Mesenchymal stem cell (in vitro differentiated cells and primary cell): ENCODE results near the gene IFITM1.
"Not testable (repeated sequence)": the region's sequence is repeated elsewhere in the genome, so short reads cannot be mapped to it uniquely, and the experiment has no call there.

Experiments
- DNase-seq: peaks from one replicate; pipeline ENCODE4 v3.0.0-alpha.2; 2013
- H2AFZ ChIP-seq: one replicate; pipeline ENCODE4 v1.6.1; 2013; ENCODE audit warnings: low read depth, mild to moderate bottlenecking, control low read depth, inconsistent platforms, low read length, moderate library complexity
- H2AK5ac ChIP-seq: 2 replicates; pipeline ENCODE4 v1.6.1; 2013; ENCODE audit warnings: low read length, moderate library complexity, mild to moderate bottlenecking, inconsistent platforms; ENCODE audit not compliant: severe bottlenecking
- H2BK120ac ChIP-seq: one replicate; pipeline ENCODE4 v1.6.1; 2013; ENCODE audit warnings: low read depth, mild to moderate bottlenecking, inconsistent platforms, low read length, moderate library complexity
- H2BK12ac ChIP-seq, 2 experiments: one replicate each; pipeline ENCODE4 v1.6.1; 2013; ENCODE audit warnings: inconsistent platforms in 2 of 2, low read length in 2 of 2, mild to moderate bottlenecking in 2 of 2, moderate library complexity in 2 of 2, control low read depth in 1 of 2
- H2BK15ac ChIP-seq: one replicate; pipeline ENCODE4 v1.6.1; 2013; ENCODE audit warnings: mild to moderate bottlenecking, low read depth, inconsistent platforms; ENCODE audit not compliant: poor library complexity, severe bottlenecking
- H2BK5ac ChIP-seq: 2 replicates; pipeline ENCODE4 v1.6.1; 2013; ENCODE audit warnings: low read depth, mild to moderate bottlenecking, low read length, control low read depth, inconsistent platforms; ENCODE audit not compliant: poor library complexity, severe bottlenecking
- H3K14ac ChIP-seq, 2 experiments: one replicate each; pipeline ENCODE4 v1.6.1; 2013; ENCODE audit warnings: inconsistent platforms in 2 of 2, low read length in 2 of 2, control low read depth in 1 of 2, mild to moderate bottlenecking in 1 of 2, moderate library complexity in 1 of 2
- H3K18ac ChIP-seq, 2 experiments: one replicate each; pipeline ENCODE4 v1.6.1; 2013; ENCODE audit warnings: inconsistent platforms in 2 of 2, low read length in 2 of 2, control low read depth in 1 of 2, low read depth in 1 of 2, mild to moderate bottlenecking in 1 of 2
- H3K23ac ChIP-seq, 2 experiments: one replicate each; pipeline ENCODE4 v1.6.1; 2013; ENCODE audit warnings: inconsistent platforms in 2 of 2, low read length in 2 of 2, mild to moderate bottlenecking in 2 of 2, moderate library complexity in 2 of 2, control low read depth in 1 of 2
- H3K27ac ChIP-seq: 2 replicates; pipeline ENCODE4 v1.5.1; 2013; ENCODE audit warnings: mild to moderate bottlenecking, moderate library complexity, low read length, control low read depth, inconsistent platforms; ENCODE audit not compliant: poor library complexity, severe bottlenecking
- H3K27me3 ChIP-seq, 2 experiments: 2 replicates each; pipeline versions ENCODE4 v1.6.1 to v1.7.0; 2013; ENCODE audit warnings: low read length in 2 of 2, mild to moderate bottlenecking in 2 of 2, moderate library complexity in 2 of 2, control low read depth in 1 of 2, inconsistent platforms in 1 of 2; ENCODE audit not compliant: control insufficient read depth in 1 of 2, insufficient read depth in 1 of 2
- H3K36me3 ChIP-seq, 2 experiments: 2 replicates each; pipeline versions ENCODE4 v1.6.1 to v1.7.0; 2013; ENCODE audit warnings: low read length in 2 of 2, control low read depth in 1 of 2, inconsistent platforms in 1 of 2, low read depth in 1 of 2, mild to moderate bottlenecking in 1 of 2; ENCODE audit not compliant: insufficient read depth in 2 of 2, control insufficient read depth in 1 of 2
- H3K4ac ChIP-seq, 2 experiments: one replicate each; pipeline ENCODE4 v1.6.1; 2013; ENCODE audit warnings: inconsistent platforms in 2 of 2, low read length in 2 of 2, mild to moderate bottlenecking in 2 of 2, moderate library complexity in 2 of 2, control low read depth in 1 of 2, low read depth in 1 of 2
- H3K4me1 ChIP-seq: 2 replicates; pipeline ENCODE4 v1.6.1; 2013; ENCODE audit warnings: low read depth, low read length, control low read depth; ENCODE audit not compliant: control insufficient read depth, insufficient read depth
- H3K4me2 ChIP-seq: 2 replicates; pipeline ENCODE4 v1.6.1; 2013; ENCODE audit warnings: low read length, mild to moderate bottlenecking, inconsistent platforms; ENCODE audit not compliant: poor library complexity, severe bottlenecking
- H3K4me3 ChIP-seq, 2 experiments: 2 replicates each; pipeline versions ENCODE4 v1.5.1 to v1.7.0; 2013; ENCODE audit warnings: low read length in 2 of 2, mild to moderate bottlenecking in 2 of 2, control low read depth in 1 of 2, low read depth in 1 of 2; ENCODE audit not compliant: insufficient read depth in 1 of 2
- H3K79me1 ChIP-seq: replicated peaks from 2 replicates; pipeline ENCODE4 v1.6.1; 2013; ENCODE audit warnings: mild to moderate bottlenecking, control low read depth, low read length, inconsistent platforms; ENCODE audit not compliant: poor library complexity, severe bottlenecking
- H3K9ac ChIP-seq: 2 replicates; pipeline ENCODE4 v1.7.0; 2013; ENCODE audit warnings: mild to moderate bottlenecking, low read length, moderate library complexity
- H3K9me3 ChIP-seq: 2 replicates; pipeline ENCODE4 v1.7.0; 2013; ENCODE audit warnings: mild to moderate bottlenecking, low read length; ENCODE audit not compliant: control insufficient read depth
- H4K8ac ChIP-seq: one replicate; pipeline ENCODE4 v1.6.1; 2013; ENCODE audit warnings: inconsistent platforms, mild to moderate bottlenecking, low read length, moderate library complexity
- H4K91ac ChIP-seq: one replicate; pipeline ENCODE4 v1.6.1; 2013; ENCODE audit warnings: mild to moderate bottlenecking, low read length, inconsistent platforms
- WGBS: methylation state at CpG from one replicate; pipeline ENCODE4 v1.1.7; 2013; ENCODE audit warnings: mixed read lengths; 5-methylcytosine and 5-hydroxymethylcytosine counted together

The IFITM1 gene

DNA sequence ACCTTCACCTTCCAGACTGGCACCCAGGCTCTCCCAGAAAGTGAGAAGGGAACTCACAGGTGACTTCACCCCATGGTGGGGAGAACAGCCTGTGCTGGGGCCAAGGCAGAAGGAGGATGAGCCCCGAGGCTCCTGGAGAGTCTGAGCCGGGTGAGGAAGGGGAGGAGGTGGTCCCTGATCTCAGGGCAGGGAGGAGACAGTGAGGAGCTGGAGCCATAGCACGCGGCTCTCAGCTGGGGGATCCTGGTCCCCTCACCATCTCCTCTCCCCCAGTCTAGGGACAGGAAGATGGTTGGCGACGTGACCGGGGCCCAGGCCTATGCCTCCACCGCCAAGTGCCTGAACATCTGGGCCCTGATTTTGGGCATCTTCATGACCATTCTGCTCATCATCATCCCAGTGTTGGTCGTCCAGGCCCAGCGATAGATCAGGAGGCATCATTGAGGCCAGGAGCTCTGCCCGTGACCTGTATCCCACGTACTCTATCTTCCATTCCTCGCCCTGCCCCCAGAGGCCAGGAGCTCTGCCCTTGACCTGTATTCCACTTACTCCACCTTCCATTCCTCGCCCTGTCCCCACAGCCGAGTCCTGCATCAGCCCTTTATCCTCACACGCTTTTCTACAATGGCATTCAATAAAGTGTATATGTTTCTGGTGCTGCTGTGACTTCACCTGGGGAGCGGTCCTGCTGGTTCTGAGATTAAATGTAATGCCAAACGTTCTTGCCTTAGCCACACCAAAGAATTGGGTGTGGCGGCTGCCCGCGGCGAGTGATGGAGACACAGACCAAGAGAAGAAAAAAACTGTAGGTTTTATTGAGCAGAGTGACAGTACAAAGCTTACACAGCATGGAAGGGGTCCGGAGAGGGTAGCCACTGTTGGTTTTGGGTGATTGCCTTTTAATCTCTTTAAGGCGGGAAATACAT, 4.8 kb upstream of the IFITM1 start:
- not testable (repeated sequence) for H3K79me1 ChIP-seq, H3K36me3 ChIP-seq, DNase-seq, H2BK15ac ChIP-seq, H3K9me3 ChIP-seq, H4K8ac ChIP-seq, H2AFZ ChIP-seq, H3K27me3 ChIP-seq, H2BK5ac ChIP-seq, H3K27ac ChIP-seq
- 67% methylated on average over 17 of the region's 24 CpGs for WGBS
- peak overlapping the region in 1 of 2 experiments; percentile 85 for H3K18ac ChIP-seq
- peak overlapping the region; percentile 15 for H2BK120ac ChIP-seq
- H3K23ac ChIP-seq = peak overlapping the region in 1 of 2 experiments; percentile 91
- peak overlapping the region in 1 of 2 experiments; percentile 97 for H3K14ac ChIP-seq
- peak overlapping the region in 1 of 2 experiments; percentile 89 for H2BK12ac ChIP-seq
- H3K4me1 ChIP-seq = peaks cover 29% of the 10 kb centered on the region
- H3K4ac ChIP-seq = peak overlapping the region; percentile 24 to 99
- peak overlapping the region; percentile 15 for H4K91ac ChIP-seq
- H3K4me3 ChIP-seq = peak overlapping the region in 1 of 2 experiments; percentile 94
- peak overlapping the region; percentile 27 for H2AK5ac ChIP-seq
- H3K9ac ChIP-seq = peak overlapping the region; percentile 84
- H3K4me2 ChIP-seq = peak overlapping the region; percentile 17

- Histone ChIP-seq H3K18ac (peak overlapping the region; percentile 8 to 93), H3K4me1 (peaks cover 35% of the 10 kb centered on the region), H3K4me3 (peak overlapping the region in 1 of 2 experiments; percentile 94), H3K9ac (peak overlapping the region; percentile 84), H3K14ac (peak overlapping the region in 1 of 2 experiments; percentile 26), H3K23ac (peak overlapping the region in 1 of 2 experiments; percentile 34), H2BK12ac (peak overlapping the region in 1 of 2 experiments; percentile 15), H3K27ac (peak overlapping the region; percentile 16), H3K4me2 (peak overlapping the region; percentile 15)
- DNase-seq = peak; percentile 31
- H2AK5ac ChIP-seq, H3K36me3 ChIP-seq, H2AFZ ChIP-seq, H3K79me1 ChIP-seq, H4K8ac ChIP-seq, H3K27me3 ChIP-seq, H3K4ac ChIP-seq, H2BK120ac ChIP-seq, H4K91ac ChIP-seq, H2BK5ac ChIP-seq, H2BK15ac ChIP-seq, H3K9me3 ChIP-seq: not testable (repeated sequence)
- WGBS = 0% methylated on average over 2 of the region's 18 CpGs
Observed at GRCh38 chr11:309979-310572, 3.8 kb upstream of the IFITM1 start.

GRCh38 chr11:311013-311748, 2.7 kb upstream of the IFITM1 start:
- Histone ChIP-seq H3K18ac (peak overlapping the region in 1 of 2 experiments; percentile 43), H3K4me1 (peaks cover 46% of the 10 kb centered on the region), H3K9ac (peak overlapping the region; percentile 88), H3K4me3 (peak overlapping the region in 1 of 2 experiments; percentile 66), H3K79me1 (peaks cover 14% of the 10 kb centered on the region)
- no CpG with 5 or more reads among the region's 71 CpGs for WGBS
- not testable (repeated sequence) for H2AFZ ChIP-seq, H3K4me2 ChIP-seq, DNase-seq, H3K4ac ChIP-seq, H3K27ac ChIP-seq, H3K27me3 ChIP-seq, H3K9me3 ChIP-seq, H2BK12ac ChIP-seq, H2BK120ac ChIP-seq, H2AK5ac ChIP-seq, H4K8ac ChIP-seq, H3K14ac ChIP-seq, H3K36me3 ChIP-seq, H4K91ac ChIP-seq, H2BK15ac ChIP-seq, H2BK5ac ChIP-seq, H3K23ac ChIP-seq
